ENCODE results near the gene SEBOX. TPM values are rescaled to one million over a fixed set of nuclear protein-coding genes. Genes with fewer than 3 reads are reported as not detected.

The SEBOX gene
- total and polyA plus RNA-seq, 11 donors, result not detected

DNA sequence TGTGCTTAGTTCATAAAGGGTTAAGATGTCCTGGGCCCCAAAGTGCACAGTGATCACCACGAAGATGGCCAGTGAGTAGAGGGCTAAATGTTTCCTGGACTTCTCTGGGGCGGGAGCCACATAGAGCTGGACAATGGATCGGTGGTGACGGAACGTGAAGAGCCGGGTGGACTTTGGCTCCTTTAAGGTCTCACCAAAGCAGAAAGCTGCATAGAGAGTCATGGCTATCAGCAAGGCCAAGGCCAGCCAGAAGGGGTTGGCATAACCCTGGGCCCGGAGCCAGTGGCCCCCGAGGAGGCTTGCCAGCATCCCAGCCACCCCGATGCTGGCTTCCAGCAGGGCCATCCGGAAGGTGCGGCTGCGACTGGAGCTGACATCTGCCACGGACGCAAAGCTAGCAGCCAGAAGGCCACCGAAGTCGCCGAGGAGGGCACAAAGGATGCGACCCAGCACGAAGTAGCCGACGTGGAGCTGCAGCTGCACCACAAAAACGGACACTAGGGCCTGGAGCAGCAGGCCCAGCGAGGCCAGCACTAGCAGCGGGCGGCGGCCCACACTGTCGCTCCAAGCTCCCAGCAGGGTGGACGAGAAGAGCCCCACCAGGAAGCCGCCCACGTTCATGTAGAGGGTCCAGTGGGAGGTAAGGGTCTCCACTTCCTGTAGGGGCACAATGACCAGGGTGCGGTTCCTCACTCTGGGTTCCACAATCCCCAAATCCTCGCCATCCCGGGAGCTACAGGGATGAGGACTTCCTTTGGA, 40.0 kb upstream of the SEBOX start:
- H3K4me3 ChIP-seq, result peak overlapping the region; percentile 58 to 88 (median 70)
- peaks cover 0 to 28% (median 14%) of the 10 kb centered on the region in 9 donors for H3K36me3 ChIP-seq
- intact Hi-C loops (cut with DNase I), result no loop called here
- no peaks in the 10 kb centered on the region for H3K27me3 ChIP-seq
- TF ChIP-seq, protein P1, sequence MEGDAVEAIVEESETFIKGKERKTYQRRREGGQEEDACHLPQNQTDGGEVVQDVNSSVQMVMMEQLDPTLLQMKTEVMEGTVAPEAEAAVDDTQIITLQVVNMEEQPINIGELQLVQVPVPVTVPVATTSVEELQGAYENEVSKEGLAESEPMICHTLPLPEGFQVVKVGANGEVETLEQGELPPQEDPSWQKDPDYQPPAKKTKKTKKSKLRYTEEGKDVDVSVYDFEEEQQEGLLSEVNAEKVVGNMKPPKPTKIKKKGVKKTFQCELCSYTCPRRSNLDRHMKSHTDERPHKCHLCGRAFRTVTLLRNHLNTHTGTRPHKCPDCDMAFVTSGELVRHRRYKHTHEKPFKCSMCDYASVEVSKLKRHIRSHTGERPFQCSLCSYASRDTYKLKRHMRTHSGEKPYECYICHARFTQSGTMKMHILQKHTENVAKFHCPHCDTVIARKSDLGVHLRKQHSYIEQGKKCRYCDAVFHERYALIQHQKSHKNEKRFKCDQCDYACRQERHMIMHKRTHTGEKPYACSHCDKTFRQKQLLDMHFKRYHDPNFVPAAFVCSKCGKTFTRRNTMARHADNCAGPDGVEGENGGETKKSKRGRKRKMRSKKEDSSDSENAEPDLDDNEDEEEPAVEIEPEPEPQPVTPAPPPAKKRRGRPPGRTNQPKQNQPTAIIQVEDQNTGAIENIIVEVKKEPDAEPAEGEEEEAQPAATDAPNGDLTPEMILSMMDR (IDR thresholded peaks at IDR 0.05), result no peak
- no peak for TF ChIP-seq POLR2A (IDR thresholded peaks at IDR 0.05)
- peak in 2 of 4 donors; percentile 10 to 22 for ATAC-seq
- no peaks in the 10 kb centered on the region for H3K9me3 ChIP-seq
- no peak for DNase-seq
- WGBS, 4 donors, result 55 to 64% (median 59%) methylated on average over 20 to 33 of the region's 33 CpGs
- H3K27ac ChIP-seq, result peak overlapping the region in 6 of 12 donors; percentile 9 to 71 (median 48)
- H3K4me1 ChIP-seq, result peaks cover 0 to 53% (median 9%) of the 10 kb centered on the region in 12 donors

DNA sequence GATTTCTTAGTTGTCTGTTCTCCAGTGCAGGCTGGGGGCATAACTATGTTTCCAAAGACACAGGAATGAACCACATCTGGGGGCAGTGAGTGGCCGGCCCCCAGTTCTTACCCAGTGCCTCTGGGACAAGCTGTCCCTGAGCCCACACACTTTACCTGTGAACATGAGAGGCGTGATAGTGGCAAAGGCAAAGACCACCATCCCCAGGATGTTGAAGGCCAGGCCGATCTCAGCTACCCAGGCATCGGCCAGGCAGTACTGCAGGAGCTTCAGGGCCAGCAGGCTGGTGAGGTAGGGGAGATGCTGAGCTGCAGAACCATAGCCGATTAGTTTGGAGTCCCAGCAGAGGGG, 39.4 kb upstream of the SEBOX start:
- no peaks in the 10 kb centered on the region for H3K27me3 ChIP-seq
- ATAC-seq (no peak), DNase-seq (no peak)
- WGBS, 4 donors, result 88 to 99% (median 93%) methylated on average over 5 of the region's 5 CpGs
- peaks cover 0 to 55% (median 9%) of the 10 kb centered on the region in 12 donors for H3K4me1 ChIP-seq
- intact Hi-C loops (cut with DNase I), result no loop called here
- H3K4me3 ChIP-seq, result peak overlapping the region in 4 of 12 donors; percentile 70 to 80 (median 76)
- peaks cover 0 to 28% (median 14%) of the 10 kb centered on the region in 9 donors for H3K36me3 ChIP-seq
- peak overlapping the region in 2 of 12 donors; percentile 62 to 71 for H3K27ac ChIP-seq
- TF ChIP-seq, protein P1 (IDR thresholded peaks at IDR 0.05), result no peak
- no peak for TF ChIP-seq POLR2A (IDR thresholded peaks at IDR 0.05)
- no peaks in the 10 kb centered on the region for H3K9me3 ChIP-seq

DNA sequence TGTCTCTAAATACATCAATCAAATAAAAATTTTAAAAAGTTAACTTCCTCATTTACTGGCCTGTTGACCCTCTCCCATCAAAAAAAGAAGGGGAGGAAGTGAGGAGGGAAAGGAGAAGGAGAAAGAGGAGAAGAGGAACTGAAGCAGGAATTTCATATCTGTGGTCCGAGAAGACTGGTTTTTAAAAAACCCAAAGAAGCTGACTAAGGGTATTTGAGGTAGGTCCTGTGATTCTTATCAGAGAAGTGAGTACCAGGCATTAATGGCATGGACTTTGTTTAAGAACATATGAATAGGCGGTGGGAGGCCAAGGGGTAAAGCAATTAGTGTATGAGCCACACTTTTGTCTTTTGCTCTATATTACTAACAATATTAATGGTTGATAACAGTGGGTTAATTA, 39.0 kb upstream of the SEBOX start:
- Histone ChIP-seq H3K27me3 (no peaks in the 10 kb centered on the region), H3K27ac (peak overlapping the region in 1 of 12 donors; percentile 76), H3K4me3 (peak overlapping the region in 3 of 12 donors; percentile 70 to 80 (median 78)), H3K4me1 (peaks cover 0 to 59% (median 9%) of the 10 kb centered on the region in 12 donors), H3K36me3 (peaks cover 0 to 32% (median 15%) of the 10 kb centered on the region in 9 donors), H3K9me3 (no peaks in the 10 kb centered on the region)
- DNase-seq (no peak), ATAC-seq (no peak)
- TF ChIP-seq POLR2A (IDR thresholded peaks at IDR 0.05), result no peak
- WGBS, 4 donors, result 80 to 89% (median 83%) methylated on average over 2 of the region's 2 CpGs
- intact Hi-C loops (cut with DNase I), result no loop called here

DNA sequence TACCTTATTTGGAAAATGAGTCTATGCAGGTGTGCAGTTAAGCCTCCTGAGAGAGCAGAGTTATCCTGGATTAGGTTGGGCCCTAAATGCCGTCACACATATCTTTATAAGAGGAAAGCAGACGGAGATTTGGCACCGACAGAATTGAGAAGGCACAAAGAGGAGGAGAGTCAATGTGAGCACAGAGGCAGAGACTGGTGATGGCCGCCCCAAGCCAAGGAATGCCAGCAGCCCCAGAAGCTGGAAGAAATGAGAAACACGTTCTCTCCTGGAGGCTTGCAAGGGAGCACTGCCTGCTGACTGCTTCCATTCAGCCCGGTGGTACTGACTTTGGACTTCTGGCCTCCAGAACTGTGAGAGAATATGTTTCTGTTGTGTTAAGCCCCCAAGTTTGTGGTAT, 37.8 kb upstream of the SEBOX start:
- no peaks in the 10 kb centered on the region for H3K27me3 ChIP-seq
- DNase-seq, result no peak
- no peak overlapping the region for H3K4me3 ChIP-seq
- ATAC-seq, result no peak
- TF ChIP-seq POLR2A (IDR thresholded peaks at IDR 0.05), result no peak
- TF ChIP-seq, protein P1 (IDR thresholded peaks at IDR 0.05), result no peak
- WGBS, 4 donors, result 86 to 89% (median 87%) methylated on average over 6 of the region's 6 CpGs
- H3K4me1 ChIP-seq, result peaks cover 0 to 71% (median 11%) of the 10 kb centered on the region in 12 donors
- H3K36me3 ChIP-seq, result peaks cover 0 to 35% (median 17%) of the 10 kb centered on the region in 9 donors
- no peaks in the 10 kb centered on the region for H3K9me3 ChIP-seq
- intact Hi-C loops (cut with DNase I), result no loop called here
- H3K27ac ChIP-seq, result peak overlapping the region in 1 of 12 donors; percentile 76

Measured in heart left ventricle (tissue), 16 donors.